Glomerular endothelial cell (primary cell): Measurements from ENCODE around the gene PTPRG. TPM values are rescaled to one million over a fixed set of nuclear protein-coding genes. Genes with fewer than 3 reads are reported as not detected.
"Not testable (repeated sequence)": the region's sequence is repeated elsewhere in the genome, so short reads cannot be mapped to it uniquely, and the experiment has no call there.

Experiments
- DNase-seq: peaks from one replicate; pipeline ENCODE4 v3.0.0-alpha.2; 2011; ENCODE audit warnings: low read depth, low spot score; ENCODE audit errors: extremely low read depth
- total RNA-seq: library from RNA; depleted of rRNA; stranded (reverse); fragments of >200 nt; gene quantifications from 2 replicates; pipeline ENCODE4 v1.2.3, GENCODE V29; 2015

PTPRG gene
- total RNA-seq, 1 donor from 2014 or later = 30.5 TPM

GRCh38 chr3:61714225-61714624 lies 152.9 kb downstream of the PTPRG start:
- no peak for DNase-seq

- no peak for DNase-seq
Observed at GRCh38 chr3:61715886-61716527, 154.6 kb downstream of the PTPRG start.

GRCh38 chr3:61716693-61717092 lies 155.3 kb downstream of the PTPRG start:
- not testable (repeated sequence) for DNase-seq

GRCh38 chr3:61718565-61718964 lies 157.2 kb downstream of the PTPRG start:
- no peak for DNase-seq

GRCh38 chr3:61719278-61719977 lies 158.1 kb downstream of the PTPRG start:
- no peak for DNase-seq

- no peak for DNase-seq
Observed at GRCh38 chr3:61723038-61723437, 161.7 kb downstream of the PTPRG start.

- DNase-seq = no peak
Observed at GRCh38 chr3:61724183-61724582, 162.8 kb downstream of the PTPRG start.

GRCh38 chr3:61724801-61725200 lies 163.4 kb downstream of the PTPRG start:
- no peak for DNase-seq

- no peak for DNase-seq
Observed at GRCh38 chr3:61725851-61726333, 164.5 kb downstream of the PTPRG start.

- no peak for DNase-seq
Observed at GRCh38 chr3:61727435-61727834, 166.1 kb downstream of the PTPRG start.

GRCh38 chr3:61729038-61729634 lies 167.8 kb downstream of the PTPRG start:
- DNase-seq = no peak

- no peak for DNase-seq
Observed at GRCh38 chr3:61730056-61730455, 168.7 kb downstream of the PTPRG start.

- no peak for DNase-seq
Observed at GRCh38 chr3:61730577-61731231, 169.3 kb downstream of the PTPRG start.

GRCh38 chr3:61733000-61733399 lies 171.6 kb downstream of the PTPRG start:
- DNase-seq = no peak

- DNase-seq = no peak
Observed at GRCh38 chr3:61733876-61734275, 172.5 kb downstream of the PTPRG start.

- DNase-seq = no peak
Observed at GRCh38 chr3:61734749-61735686, 173.6 kb downstream of the PTPRG start.

GRCh38 chr3:61736506-61736905 lies 175.1 kb downstream of the PTPRG start:
- no peak for DNase-seq

GRCh38 chr3:61739640-61740039 lies 178.3 kb downstream of the PTPRG start:
- no peak for DNase-seq

GRCh38 chr3:61740494-61740893 lies 179.1 kb downstream of the PTPRG start:
- DNase-seq = no peak

- DNase-seq = no peak
Observed at GRCh38 chr3:61741551-61741950, 180.2 kb downstream of the PTPRG start.
